Heart right ventricle (tissue), 16 donors: ENCODE data around the gene CDCA7L. TPM values are rescaled to one million over a fixed set of nuclear protein-coding genes. Genes with fewer than 3 reads are reported as not detected.

ENCODE experiments used
- ATAC-seq, 8 donors: fragments of 200-7000 bp; cut with Tn5 transposase; one replicate each; pipeline ENCODE4 v1.9.1; 2020; ENCODE audit warnings: mild to moderate bottlenecking in 8 of 8, moderate library complexity in 8 of 8, moderate number of reproducible peaks in 1 of 8
- DNase-seq, 2 donors: peaks; one replicate each; pipeline ENCODE4 v3.0.0-alpha.2; 2020
- H3K27ac ChIP-seq, 10 donors: fragments of 200-600 bp; sonication (generic) in 2 of 10; one replicate each; pipeline versions ENCODE4 v1.5.0 to v1.8.0; 2020 to 2022; ENCODE audit warnings: mild to moderate bottlenecking in 3 of 10
- H3K27me3 ChIP-seq, 7 donors: fragments of 200-600 bp; one replicate each; pipeline ENCODE4 v1.8.0; 2021 to 2022; ENCODE audit warnings: mild to moderate bottlenecking in 2 of 7
- H3K36me3 ChIP-seq, 9 donors: fragments of 200-600 bp; sonication (generic) in 1 of 9; one replicate each; pipeline versions ENCODE4 v1.5.0 to v1.8.0; 2020 to 2022; ENCODE audit warnings: mild to moderate bottlenecking in 2 of 9
- H3K4me1 ChIP-seq, 9 donors: fragments of 200-600 bp; sonication (generic) in 1 of 9; one replicate each; pipeline versions ENCODE4 v1.5.0 to v1.8.0; 2020 to 2022; ENCODE audit warnings: mild to moderate bottlenecking in 4 of 9
- H3K4me3 ChIP-seq, 10 donors: fragments of 200-600 bp; sonication (generic) in 2 of 10; one replicate each; pipeline versions ENCODE4 v1.5.0 to v1.8.0; 2020 to 2022; ENCODE audit warnings: mild to moderate bottlenecking in 7 of 10, moderate library complexity in 2 of 10
- H3K9me3 ChIP-seq, 11 donors: fragments of 200-600 bp in 10 of 11; sonication (generic) in 2 of 11; one replicate each; pipeline versions ENCODE4 v1.5.0 to v1.8.0; 2013 to 2022; ENCODE audit warnings: mild to moderate bottlenecking in 2 of 11, control low read depth in 1 of 11, moderate library complexity in 1 of 11
- WGBS, 2 donors: extraction: QIAGEN DNeasy Blood & Tissue Kit; methylation state at CpG; one replicate each; pipeline ENCODE4 v1.1.7; 2013; ENCODE audit warnings: inconsistent platforms in 1 of 2; 5-methylcytosine and 5-hydroxymethylcytosine counted together
- intact Hi-C, 10 donors: fragments of 100-400 bp; cut with DNase I; formaldehyde crosslinking; loops; one replicate each; pipeline versions ENCODE4 v1.11.1 to v1.14.2; 2022
- polyA plus RNA-seq, 2 donors: library from polyadenylated mRNA; stranded (reverse); fragments of 200-250 nt; gene quantifications; one replicate each; pipeline ENCODE4 v1.2.3, GENCODE V29; 2013
- total RNA-seq, 10 donors: library from RNA; stranded (reverse); fragmentation: NEBNext Ultra II Directional in 3 of 10; extraction: Animal tissue kit (Norgen Biotek cat#: 25700) in 3 of 10; gene quantifications; one replicate each; pipeline versions ENCODE4 v1.2.1 to v1.2.4, GENCODE V29; 2021 to 2023
- TF ChIP-seq, protein P1 (sequence below), 9 donors: fragments of 200-600 bp; sonication (generic) in 2 of 9; IDR thresholded peaks; one replicate each; pipeline versions ENCODE4 v1.5.0 to v1.8.0; 2021 to 2022; ENCODE audit warnings: antibody characterized with exemption in 9 of 9, mild to moderate bottlenecking in 5 of 9, moderate library complexity in 1 of 9
- donor health status: Arrhythmogenic right ventricular cardiomyopathy.
- donor health status: ischemic (EF 13 %, LVEDD 7.1; RV severe dilation, severe dysfunction).
- donor health status: healthy with polysubstance abuse.
- donor health status: DM: no; HTN: yes; CAD: no.
- donor health status: DM: no; HTN: no; CAD: no.
- donor health status: ischemic (EF 25% LVEDD 6.9; RV normal size, moderate dysfunction).
- donor health status: ischemic (EF 25% LVEDD 5.7; RV mildly dilated, moderate dysfunction).
- donor health status: healthy.
- donor health status: DM: yes; HTN: yes; CAD: no.
- donor health status: Ischemic cardiomyopathy.
- donor health status: ischemic (EF 35%, LVEDD 5.7; RV mildly dilated, moderate dysfunction).
- donor health status: nonischemic (EF 11% LVEDD 7.7; RV severe dilation, severe dysfunction).
- donor health status: DM: yes; HTN: yes; CAD: no.
- donor health status: PGD.
- donor health status: ischemic (EF 29% LVEDD 5.4; RV normal size, mild dysfunction).
- donor health status: nonischemic (EF 23%, LVEDD 6.1; RV moderate dilation, normal function).

Gene CDCA7L
- total and polyA plus RNA-seq, 12 donors, result 10.6 to 59.1 (median 42.8) TPM

DNA sequence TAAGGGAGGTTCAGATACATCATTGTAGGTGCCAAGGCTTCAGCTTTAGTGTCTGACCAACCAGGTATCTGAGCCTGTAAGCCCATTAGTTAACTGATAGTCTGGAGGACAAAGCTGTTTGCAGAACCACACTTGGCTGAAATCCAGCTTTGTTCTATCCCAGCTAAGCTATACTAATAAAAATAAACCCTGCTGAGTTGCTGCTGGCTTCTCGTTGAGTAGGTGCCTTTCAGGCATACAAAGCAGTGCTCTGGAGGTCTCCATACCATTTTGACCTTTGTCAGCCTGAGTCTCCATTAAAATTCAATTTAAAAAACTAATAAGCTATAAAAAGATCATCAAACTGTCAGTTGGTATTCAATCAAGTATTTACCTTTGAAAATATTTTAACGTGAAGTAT lies 22.0 kb downstream of the CDCA7L start:
- 38% methylated on average over 2 of the region's 2 CpGs for WGBS, 2 donors

DNA sequence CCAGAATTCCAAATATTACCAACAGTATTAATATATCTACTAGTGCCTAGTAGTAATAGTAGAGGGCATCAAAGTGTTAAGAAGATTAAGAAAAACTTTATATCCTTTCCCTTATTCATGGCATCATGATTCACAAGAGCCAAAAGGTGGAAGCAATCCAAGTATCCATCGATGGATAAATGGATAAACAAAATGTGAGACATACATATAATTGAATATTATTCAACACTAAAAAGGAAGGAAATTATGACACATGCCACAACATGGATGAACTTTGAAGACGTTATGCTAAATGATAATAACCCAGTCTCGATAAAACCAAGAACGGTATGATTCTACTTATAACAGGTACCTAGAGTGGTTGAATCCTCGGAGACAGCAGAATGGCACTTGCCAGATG lies 23.1 kb downstream of the CDCA7L start:
- Histone ChIP-seq H3K4me3 (no peak overlapping the region), H3K9me3 (peaks cover 0 to 7% (median 0%) of the 10 kb centered on the region in 11 donors), H3K27ac (no peak overlapping the region), H3K27me3 (no peaks in the 10 kb centered on the region), H3K4me1 (peaks cover 0 to 60% (median 20%) of the 10 kb centered on the region in 9 donors), H3K36me3 (no peaks in the 10 kb centered on the region)
- 77 to 79% methylated on average over 5 of the region's 5 CpGs for WGBS, 2 donors
- DNase-seq (no peak), ATAC-seq (no peak)
- TF ChIP-seq, protein P1, sequence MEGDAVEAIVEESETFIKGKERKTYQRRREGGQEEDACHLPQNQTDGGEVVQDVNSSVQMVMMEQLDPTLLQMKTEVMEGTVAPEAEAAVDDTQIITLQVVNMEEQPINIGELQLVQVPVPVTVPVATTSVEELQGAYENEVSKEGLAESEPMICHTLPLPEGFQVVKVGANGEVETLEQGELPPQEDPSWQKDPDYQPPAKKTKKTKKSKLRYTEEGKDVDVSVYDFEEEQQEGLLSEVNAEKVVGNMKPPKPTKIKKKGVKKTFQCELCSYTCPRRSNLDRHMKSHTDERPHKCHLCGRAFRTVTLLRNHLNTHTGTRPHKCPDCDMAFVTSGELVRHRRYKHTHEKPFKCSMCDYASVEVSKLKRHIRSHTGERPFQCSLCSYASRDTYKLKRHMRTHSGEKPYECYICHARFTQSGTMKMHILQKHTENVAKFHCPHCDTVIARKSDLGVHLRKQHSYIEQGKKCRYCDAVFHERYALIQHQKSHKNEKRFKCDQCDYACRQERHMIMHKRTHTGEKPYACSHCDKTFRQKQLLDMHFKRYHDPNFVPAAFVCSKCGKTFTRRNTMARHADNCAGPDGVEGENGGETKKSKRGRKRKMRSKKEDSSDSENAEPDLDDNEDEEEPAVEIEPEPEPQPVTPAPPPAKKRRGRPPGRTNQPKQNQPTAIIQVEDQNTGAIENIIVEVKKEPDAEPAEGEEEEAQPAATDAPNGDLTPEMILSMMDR (IDR thresholded peaks at IDR 0.05), result no peak
- intact Hi-C loops, result no loop called here

More for the DNA sequence above, 22.0 kb downstream of the CDCA7L start:
- TF ChIP-seq, protein P1 (IDR thresholded peaks at IDR 0.05), result no peak
- ATAC-seq (peak; percentile 71 to 95 (median 85)), DNase-seq (peak in 1 of 2 donors; percentile 48)
- peaks cover 0 to 50% (median 12%) of the 10 kb centered on the region in 9 donors for H3K4me1 ChIP-seq
- H3K9me3 ChIP-seq, result peaks cover 0 to 7% (median 0%) of the 10 kb centered on the region in 11 donors
- H3K27me3 ChIP-seq, result no peaks in the 10 kb centered on the region
- no peak overlapping the region for H3K4me3 ChIP-seq
- intact Hi-C loops, result loop anchor here in 1 of 10 donors (2.0 kb wide), 1 partner anchor 19 kb away; no protein-coding TSS in a partner anchor
- H3K27ac ChIP-seq, result peak overlapping the region in 6 of 10 donors; percentile 13 to 57 (median 44)
- no peaks in the 10 kb centered on the region for H3K36me3 ChIP-seq

DNA sequence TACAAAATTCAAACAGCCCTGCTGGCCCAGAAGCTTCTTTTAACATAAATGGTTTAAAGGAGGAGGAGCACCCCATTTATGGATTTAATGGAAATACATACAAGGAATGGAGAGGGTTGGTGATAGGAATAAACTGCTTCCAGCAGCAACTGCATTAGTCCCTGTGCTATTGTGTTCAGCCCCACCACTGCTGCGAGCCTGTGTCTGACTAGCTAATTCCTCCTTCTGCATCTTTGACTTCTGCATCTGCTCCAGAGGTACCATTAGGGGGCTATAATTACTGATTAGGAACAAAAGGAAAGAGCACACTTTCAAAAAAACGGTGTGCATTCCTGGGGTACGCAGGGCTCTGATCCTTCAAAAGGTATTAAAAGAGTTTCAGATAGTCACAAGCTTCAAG lies 24.8 kb downstream of the CDCA7L start:
- no peak overlapping the region for H3K27ac ChIP-seq
- H3K4me1 ChIP-seq, result peaks cover 0 to 67% (median 20%) of the 10 kb centered on the region in 9 donors
- H3K9me3 ChIP-seq, result no peaks in the 10 kb centered on the region
- H3K4me3 ChIP-seq, result no peak overlapping the region
- ATAC-seq (no peak), DNase-seq (no peak)
- whole genome bisulfite sequencing, 2 donors, result 38 to 47% methylated on average over 3 of the region's 3 CpGs
- intact Hi-C loops, result no loop called here
- TF ChIP-seq, protein P1 (IDR thresholded peaks at IDR 0.05), result no peak
- H3K36me3 ChIP-seq, result peaks cover 0 to 4% (median 0%) of the 10 kb centered on the region in 9 donors
- H3K27me3 ChIP-seq, result no peaks in the 10 kb centered on the region

DNA sequence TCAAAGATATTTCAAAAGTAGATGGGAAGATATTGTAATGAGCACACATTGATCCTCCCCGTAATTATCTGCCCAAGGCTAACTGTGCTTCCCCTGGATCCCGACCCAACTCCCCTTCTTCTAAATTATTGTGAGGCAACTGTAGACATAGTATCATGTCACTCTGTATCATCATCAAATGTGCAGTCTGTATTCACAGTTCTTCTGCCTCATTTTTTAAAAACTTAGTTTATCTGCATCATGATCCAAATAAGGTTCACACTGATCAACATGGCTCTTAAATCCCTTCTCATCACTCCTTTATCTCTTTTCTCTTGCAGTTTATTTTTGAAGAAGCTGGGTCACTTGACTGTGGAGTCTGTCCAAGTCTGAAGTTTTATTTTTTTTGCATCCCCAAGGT lies 27.5 kb downstream of the CDCA7L start:
- intact Hi-C loops, result no loop called here
- peaks cover 0 to 21% (median 3%) of the 10 kb centered on the region in 9 donors for H3K36me3 ChIP-seq
- no peak overlapping the region for H3K27ac ChIP-seq
- no peak overlapping the region for H3K4me3 ChIP-seq
- H3K27me3 ChIP-seq, result no peaks in the 10 kb centered on the region
- peaks cover 0 to 55% (median 16%) of the 10 kb centered on the region in 9 donors for H3K4me1 ChIP-seq
- no peaks in the 10 kb centered on the region for H3K9me3 ChIP-seq
- 69 to 71% methylated on average over 2 of the region's 2 CpGs for WGBS, 2 donors
- no peak for ATAC-seq
- DNase-seq, result no peak
- TF ChIP-seq, protein P1 (IDR thresholded peaks at IDR 0.05), result no peak
